ENCODE results near the gene IQCF6. TPM values are rescaled to one million over a fixed set of nuclear protein-coding genes. Genes with fewer than 3 reads are reported as not detected.

The IQCF6 gene
- polyA plus RNA-seq, 3 donors, result not detected

- Histone ChIP-seq H3K79me2 (ENCODE audit: insufficient read depth, low read length) (no peaks in the 10 kb centered on the region), H3K4me3 (replicated peaks in 1 of 3; ENCODE audit: low read depth in 2 of 3, low read length in 3 of 3) (no peak overlapping the region), H3K36me3 (replicated peaks in 1 of 2; ENCODE audit: control insufficient read depth in 1 of 2, insufficient read depth in 2 of 2, low read length in 2 of 2) (no peaks in the 10 kb centered on the region), H2AFZ (ENCODE audit: insufficient read depth, low read depth, low read length, poor library complexity, severe bottlenecking) (peak overlapping the region; percentile 25), H3K9me3 (replicated peaks in 1 of 2; ENCODE audit: control insufficient read depth in 1 of 2, insufficient read depth in 1 of 2, low read length in 2 of 2) (no peaks in the 10 kb centered on the region), H3K27ac (ENCODE audit: low read depth in 1 of 2, low read length in 2 of 2) (no peak overlapping the region), H4K20me1 (ENCODE audit: insufficient read depth, low read length) (no peaks in the 10 kb centered on the region), H3K4me1 (ENCODE audit: control insufficient read depth in 1 of 2, insufficient read depth in 2 of 2, low read length in 2 of 2) (peaks cover 4 to 5% of the 10 kb centered on the region in 2 donors), H3K27me3 (ENCODE audit: control insufficient read depth in 2 of 2, insufficient read depth in 2 of 2, low read length in 2 of 2) (no peaks in the 10 kb centered on the region), H3K4me2 (replicated peaks; ENCODE audit: extremely low read depth, low read length, poor library complexity, severe bottlenecking) (no peak overlapping the region), H3K9ac (ENCODE audit: insufficient read depth, low read length, poor library complexity, severe bottlenecking) (no peak overlapping the region)
- Mint-ChIP-seq H3K27me3 (ENCODE audit: low read depth in 3 of 3) (peaks cover 11 to 21% (median 13%) of the 10 kb centered on the region in 3 donors), H3K36me3 (no peaks in the 10 kb centered on the region), H3K4me3 (no peak overlapping the region), H3K9me3 (peaks cover 0 to 1% (median 0%) of the 10 kb centered on the region in 7 donors), H3K27ac (no peak overlapping the region), H3K4me1 (peaks cover 4% of the 10 kb centered on the region)
- no peak for TF ChIP-seq CTCF (IDR thresholded peaks at IDR 0.05)
- 83% methylated on average over 1 of the region's 1 CpG for WGBS (ENCODE audit: insufficient coverage)
- intact Hi-C loops (cut with micrococcal nuclease), result loop anchor here in 1 of 2 donors (5.0 kb wide), 1 partner anchor 80 kb away; no protein-coding TSS in a partner anchor
- DNase-seq, result no peak
These were observed 17.8 kb upstream of the IQCF6 start for GRCh38 chr3:51796854-51797253.

GRCh38 chr3:51794206-51794605 is 15.2 kb upstream of the IQCF6 start:
- intact Hi-C loops (cut with micrococcal nuclease), result no loop called here

More at GRCh38 chr3:51794206-51794605, 15.2 kb upstream of the IQCF6 start:
- no peaks in the 10 kb centered on the region for H4K20me1 ChIP-seq (ENCODE audit: insufficient read depth, low read length)
- no peaks in the 10 kb centered on the region for H3K79me2 ChIP-seq (ENCODE audit: insufficient read depth, low read length)
- Mint-ChIP-seq H3K4me3 (no peak overlapping the region), H3K36me3 (no peaks in the 10 kb centered on the region), H3K4me1 (peaks cover 4% of the 10 kb centered on the region), H3K27ac (no peak overlapping the region), H3K9me3 (peaks cover 0 to 1% (median 0%) of the 10 kb centered on the region in 7 donors), H3K27me3 (ENCODE audit: low read depth in 3 of 3) (peaks cover 10 to 17% (median 13%) of the 10 kb centered on the region in 3 donors)
- H3K4me2 ChIP-seq (replicated peaks; ENCODE audit: extremely low read depth, low read length, poor library complexity, severe bottlenecking), result no peak overlapping the region
- no peak for DNase-seq
- no peak for TF ChIP-seq CTCF (IDR thresholded peaks at IDR 0.05)
- H2AFZ ChIP-seq (ENCODE audit: insufficient read depth, low read depth, low read length, poor library complexity, severe bottlenecking), result no peak overlapping the region
- H3K27ac ChIP-seq (ENCODE audit: low read depth in 1 of 2, low read length in 2 of 2), result no peak overlapping the region
- H3K36me3 ChIP-seq (replicated peaks in 1 of 2; ENCODE audit: control insufficient read depth in 1 of 2, insufficient read depth in 2 of 2, low read length in 2 of 2), result no peaks in the 10 kb centered on the region
- no peak overlapping the region for H3K4me3 ChIP-seq (replicated peaks in 1 of 3; ENCODE audit: low read depth in 2 of 3, low read length in 3 of 3)
- H3K9me3 ChIP-seq (replicated peaks in 1 of 2; ENCODE audit: control insufficient read depth in 1 of 2, insufficient read depth in 1 of 2, low read length in 2 of 2), result no peaks in the 10 kb centered on the region
- no CpG with 5 or more reads among the region's 2 CpGs for WGBS (ENCODE audit: insufficient coverage)
- no peak overlapping the region for H3K9ac ChIP-seq (ENCODE audit: insufficient read depth, low read length, poor library complexity, severe bottlenecking)
- no peaks in the 10 kb centered on the region for H3K27me3 ChIP-seq (ENCODE audit: control insufficient read depth in 2 of 2, insufficient read depth in 2 of 2, low read length in 2 of 2)
- H3K4me1 ChIP-seq (ENCODE audit: control insufficient read depth in 1 of 2, insufficient read depth in 2 of 2, low read length in 2 of 2), result peaks cover 4 to 5% of the 10 kb centered on the region in 2 donors
